ENCODE data around the gene G0S2. TPM values are rescaled to one million over a fixed set of nuclear protein-coding genes. Genes with fewer than 3 reads are reported as not detected.
A peak's percentile ranks its signal among the peaks of the same experiment; 100 is the strongest.

G0S2 gene
- total and polyA plus RNA-seq, 2 of the 4 experiments (the other 2 are of a cell fraction) = 0.36 to 0.53 TPM

GRCh38 chr1:209646558-209646957 lies 28.7 kb upstream of the G0S2 start:
- Histone ChIP-seq H3K23ac (ENCODE audit: low read depth, low read length) (0 out of 2 replicates have a peak overlapping the region, but pooled peaks have one; percentile 56), H2BK15ac (ENCODE audit: low read depth, low read length) (no peak overlapping the region), H3K9ac (ENCODE audit: low read depth, low read length) (no peak overlapping the region), H4K20me1 (ENCODE audit: insufficient read depth, low read length) (no peaks in the 10 kb centered on the region), H2AK9ac (replicated peaks; ENCODE audit: low read depth, low read length, poor library complexity) (peak overlapping the region; percentile 7), H3K18ac (ENCODE audit: low read depth, low read length) (no peak overlapping the region), H3K9me3 (ENCODE audit: control insufficient read depth, insufficient read depth, low read length) (no peaks in the 10 kb centered on the region), H4K91ac (ENCODE audit: insufficient read depth, low read depth, low read length) (no peak overlapping the region; the same call in 1 of the 2 replicates), H2BK120ac (ENCODE audit: low read depth, low read length) (peak overlapping the region; percentile 46; the same call in 1 of the 2 replicates), H3K27me3 (ENCODE audit: control insufficient read depth, insufficient read depth, low read length) (no peaks in the 10 kb centered on the region), H3K14ac (replicated peaks; ENCODE audit: low read depth, low read length) (peak overlapping the region; percentile 88), H3K27ac (ENCODE audit: insufficient read depth, low read length) (no peak overlapping the region), H3K36me3 (ENCODE audit: control insufficient read depth, insufficient read depth, low read length) (no peaks in the 10 kb centered on the region), H3K79me1 (ENCODE audit: low read depth in 1 of 2, low read length in 2 of 2) (no peaks in the 10 kb centered on the region), H4K8ac (ENCODE audit: low read depth in 2 of 2, low read length in 2 of 2) (no peak overlapping the region), H2BK5ac (ENCODE audit: low read depth, low read length, poor library complexity, severe bottlenecking) (no peak overlapping the region), H3K56ac (ENCODE audit: extremely low read depth, insufficient read depth, low read length) (no peak overlapping the region), H3K4me1 (ENCODE audit: control insufficient read depth, insufficient read depth, low read length) (peaks cover 33% of the 10 kb centered on the region), H3K9me1 (ENCODE audit: insufficient read depth, low read length) (peaks cover 27% of the 10 kb centered on the region), H3K4ac (ENCODE audit: low read depth, low read length) (peak overlapping the region; percentile 32; the same call in 1 of the 2 replicates), H3K4me3 (ENCODE audit: insufficient read depth, low read depth, low read length) (no peak overlapping the region), H4K5ac (ENCODE audit: low read depth, low read length) (no peak overlapping the region), H2AFZ (replicated peaks; ENCODE audit: low read length, poor library complexity) (peak overlapping the region; percentile 62), H2AK5ac (ENCODE audit: low read depth, low read length) (peak overlapping the region; percentile 29; the same call in 1 of the 2 replicates), H3K4me2 (ENCODE audit: low read depth, low read length) (no peak overlapping the region), H2BK20ac (ENCODE audit: low read depth, low read length) (0 out of 2 replicates have a peak overlapping the region, but pooled peaks have one; percentile 21)
- dilution Hi-C loops (cut with HindIII; ENCODE audit: low sequenced_read_pairs, unreplicated experiment) (no loop called here), in situ Hi-C loops (cut with MboI; ENCODE audit: low sequenced_read_pairs) (no loop called here), intact Hi-C loops (cut with micrococcal nuclease) (loop anchor here (1.0 to 5.0 kb wide), 2 partner anchors 47 to 101 kb away; no protein-coding TSS in a partner anchor)
- DNase-seq = peak; percentile 63
- CTCF ChIA-PET = interaction anchor here (0.7 kb wide), 1 partner anchor 18 kb away, joined by 3 read pairs; no protein-coding TSS in a partner anchor
- no TSS peak for BruUV-seq (replicated peaks)
- POLR2A ChIA-PET (ENCODE audit: unreplicated experiment) = no interaction called here
- WGBS, 2 experiments (ENCODE audit: extremely low coverage in 2 of 2, insufficient read length in 1 of 2) = no CpG with 5 or more reads among the region's 5 CpGs
- peak; percentile 12; the same call in 1 of the 2 replicates for ATAC-seq (ENCODE audit: low read depth)
- TF ChIP-seq POLR2A (IDR thresholded peaks at IDR 0.05; ENCODE audit: low read depth, low read length) (no peak), USF2 (IDR thresholded peaks at IDR 0.05; ENCODE audit: low read depth, low read length) (no peak), CHD1 (IDR thresholded peaks at IDR 0.05; ENCODE audit: low read depth, low read length) (no peak), CTCF (conservative IDR thresholded peaks at IDR 0.05; ENCODE audit: low read depth, low read length) (peak; percentile 33), RFX5 (IDR thresholded peaks at IDR 0.05; ENCODE audit: low read depth, low read length) (no peak), MAFK (IDR thresholded peaks at IDR 0.05; ENCODE audit: low read depth, low read length) (no peak), MXI1 (IDR thresholded peaks at IDR 0.05; ENCODE audit: borderline replicate concordance, low read depth, low read length) (no peak), ELK1 (IDR thresholded peaks at IDR 0.05; ENCODE audit: borderline replicate concordance, low read depth, low read length) (no peak), RAD21 (IDR thresholded peaks at IDR 0.05; ENCODE audit: low read length) (peak; percentile 28), NFE2L2 (IDR thresholded peaks at IDR 0.05; ENCODE audit: low read depth, low read length) (no peak), SMC3 (IDR thresholded peaks at IDR 0.05; ENCODE audit: low read depth, low read length) (0 out of 2 replicates have a peak, but pooled peaks have one; percentile 29), RCOR1 (IDR thresholded peaks at IDR 0.05; ENCODE audit: insufficient replicate concordance, low read length) (no peak), MAZ (IDR thresholded peaks at IDR 0.05; ENCODE audit: borderline replicate concordance, low read depth, low read length) (no peak), CEBPB (IDR thresholded peaks at IDR 0.05; ENCODE audit: low read depth, low read length) (no peak), BHLHE40 (IDR thresholded peaks at IDR 0.05; ENCODE audit: low read depth, low read length) (no peak), FOS (IDR thresholded peaks at IDR 0.05; ENCODE audit: low read depth, low read length) (no peak)
